Activated CD8-positive, alpha-beta memory T cell treated with anti-CD3 and anti-CD28 coated beads for 24 hours (primary cell): ENCODE data around the gene HHIPL1.
A peak's percentile ranks its signal among the peaks of the same experiment; 100 is the strongest.

Experiments
- DNase-seq: peaks from one replicate; pipeline ENCODE4 v3.0.0-alpha.2; 2020

Gene HHIPL1

GRCh38 chr14:99677231-99678140, 32.6 kb downstream of the HHIPL1 start:
- DNase-seq = no peak

DNA sequence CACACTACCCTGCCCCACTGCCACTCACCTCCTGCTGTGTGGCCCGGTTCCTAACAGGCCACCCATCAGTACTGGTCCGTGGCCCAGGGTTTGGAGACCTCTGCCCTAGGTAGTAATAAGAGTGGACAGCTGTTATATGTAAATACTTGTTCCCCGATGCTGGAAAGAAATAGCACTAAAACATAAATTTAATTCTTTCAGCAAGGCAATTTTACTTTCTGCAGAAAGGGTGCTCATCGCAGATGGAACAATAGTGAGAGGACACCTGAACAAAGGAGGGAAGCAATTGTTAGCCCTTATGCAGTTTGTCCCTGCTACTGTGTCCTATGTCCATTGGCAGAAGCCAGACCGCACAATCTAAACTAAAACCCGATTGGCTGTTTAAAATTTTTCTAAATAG, 33.3 kb downstream of the HHIPL1 start:
- DNase-seq = no peak

- DNase-seq = no peak
Observed at GRCh38 chr14:99679111-99679510, 34.2 kb downstream of the HHIPL1 start.

- DNase-seq = no peak
Observed at GRCh38 chr14:99679543-99679942, 34.6 kb downstream of the HHIPL1 start.

DNA sequence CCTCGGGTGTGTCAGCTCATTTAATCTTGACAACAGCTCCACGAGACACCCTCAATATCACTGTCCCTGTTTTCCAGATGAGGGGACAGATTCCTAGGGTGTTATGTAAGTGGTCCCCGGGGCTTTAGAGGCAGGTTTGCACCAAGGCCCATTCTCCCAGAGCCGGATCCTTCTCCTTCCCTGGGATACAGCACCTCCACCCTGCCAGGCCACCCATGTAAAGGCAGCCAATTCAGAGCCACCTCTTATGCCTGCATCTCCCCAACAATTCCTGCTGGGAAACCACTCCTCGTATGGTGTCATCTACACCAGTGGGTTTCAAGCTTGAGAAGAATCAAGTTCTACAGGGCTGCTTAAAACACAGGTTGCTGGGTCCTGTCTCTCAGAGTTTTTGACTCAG, 35.1 kb downstream of the HHIPL1 start:
- DNase-seq = no peak

GRCh38 chr14:99681101-99681831, 36.3 kb downstream of the HHIPL1 start:
- no peak for DNase-seq

GRCh38 chr14:99681832-99682148, 36.9 kb downstream of the HHIPL1 start:
- DNase-seq = no peak

- peak; percentile 95 for DNase-seq
Observed at GRCh38 chr14:99682809-99683618, 38.1 kb downstream of the HHIPL1 start.

DNA sequence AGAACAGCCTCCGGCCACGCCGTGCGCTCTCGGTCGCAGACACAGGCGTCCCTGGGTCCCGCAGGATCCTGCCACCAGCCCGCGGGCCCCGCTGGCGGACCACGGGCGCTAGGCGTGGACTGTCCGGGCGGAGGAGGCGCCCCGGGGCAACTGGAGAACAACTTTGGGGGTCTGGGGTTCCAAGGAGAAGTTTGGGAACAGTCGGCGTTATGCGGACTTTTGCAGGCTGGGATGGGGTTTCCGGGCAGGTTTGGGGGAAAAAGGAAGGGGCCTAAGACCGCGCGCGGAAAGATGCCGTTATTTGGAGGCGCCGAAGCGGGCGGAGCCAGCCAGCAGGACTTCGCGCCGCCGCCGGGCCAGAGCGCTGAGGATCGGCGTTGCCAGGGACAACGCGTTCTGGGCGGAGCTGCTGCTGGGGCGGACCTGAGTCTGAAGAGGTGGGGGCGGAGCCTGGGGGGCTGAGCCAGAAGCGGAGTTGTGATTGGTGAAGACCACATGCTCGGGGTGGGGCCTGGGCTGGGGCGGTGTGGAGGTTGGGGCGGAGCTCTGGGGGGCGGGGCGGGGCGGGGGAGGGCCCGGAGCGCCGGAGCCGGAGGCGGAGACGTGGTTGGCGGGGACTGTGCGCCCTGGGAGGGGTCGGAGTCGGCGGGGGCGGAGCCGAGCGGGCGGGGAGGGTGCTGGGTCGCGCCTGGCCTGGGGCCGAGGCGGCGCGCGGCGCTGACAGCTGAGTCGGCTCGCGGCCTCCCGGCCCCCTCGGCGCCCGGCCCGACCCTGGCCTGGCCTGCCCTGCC, 38.9 kb downstream of the HHIPL1 start, which contains the start of gene CYP46A1:
CYP46A1 (plus strand) TSS at position 680 of the 791 bp plus-strand sequence. CDS start 120 bp downstream, outside the sequence.
- peak; percentile 99 for DNase-seq

DNA sequence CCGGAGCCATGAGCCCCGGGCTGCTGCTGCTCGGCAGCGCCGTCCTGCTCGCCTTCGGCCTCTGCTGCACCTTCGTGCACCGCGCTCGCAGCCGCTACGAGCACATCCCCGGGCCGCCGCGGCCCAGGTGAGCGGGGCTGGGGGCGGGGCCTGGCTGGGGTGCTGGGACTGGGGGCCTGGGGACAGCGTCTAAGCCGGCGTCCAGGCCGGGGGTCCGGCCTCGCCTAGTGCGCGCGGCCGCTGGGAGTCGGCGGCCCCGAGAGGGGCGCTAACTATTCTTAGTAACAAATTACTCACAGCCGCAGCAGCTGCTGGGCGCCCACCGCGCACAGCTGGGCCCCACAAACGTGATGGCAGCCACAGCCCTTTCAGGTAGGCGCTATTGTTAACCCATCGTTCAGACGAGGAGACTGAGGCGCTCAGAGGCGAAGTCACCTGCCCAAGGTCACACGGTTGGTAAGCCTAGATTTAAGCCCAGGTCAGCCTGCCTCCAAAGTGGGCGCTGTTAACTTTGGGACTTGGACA, 39.5 kb downstream of the HHIPL1 start:
- DNase-seq = no peak

GRCh38 chr14:99685151-99685591, 40.2 kb downstream of the HHIPL1 start:
- DNase-seq = no peak

- no peak for DNase-seq
Observed at GRCh38 chr14:99685596-99685995, 40.7 kb downstream of the HHIPL1 start.

DNA sequence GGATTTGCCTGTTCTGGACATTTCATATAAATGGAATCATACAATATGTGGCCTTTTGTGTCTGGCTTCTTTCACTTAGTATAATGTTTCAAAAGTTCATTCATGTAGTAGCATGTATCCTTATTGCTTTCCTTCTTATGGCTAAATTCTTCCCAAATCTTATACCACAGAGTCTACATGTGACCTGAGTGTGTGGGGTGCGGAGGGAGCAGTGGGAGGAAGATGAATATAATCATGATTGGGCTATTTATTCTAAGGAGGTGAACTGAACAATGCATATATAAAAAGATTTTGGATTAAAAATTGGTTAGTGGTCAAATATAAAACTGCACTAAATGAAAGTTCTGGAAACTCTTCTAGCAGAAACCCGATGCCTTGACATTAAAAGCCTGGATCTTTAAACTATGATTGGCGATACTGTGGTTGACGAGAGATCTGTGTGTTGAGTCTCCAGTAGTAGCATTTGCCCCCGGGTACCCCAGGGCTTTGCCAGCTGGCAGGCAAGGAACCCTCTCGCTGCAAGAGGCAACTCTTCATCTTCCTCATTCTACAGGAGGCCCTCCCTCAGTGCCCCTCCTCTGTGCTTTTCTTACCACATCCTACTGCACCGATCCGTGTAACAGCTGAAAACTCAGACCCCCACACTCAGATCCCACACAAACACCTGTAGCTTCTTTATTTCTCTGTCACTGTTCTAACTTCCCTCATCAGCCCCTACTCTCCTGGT, 41.8 kb downstream of the HHIPL1 start:
- peak; percentile 47 for DNase-seq

GRCh38 chr14:99687284-99688209, 42.6 kb downstream of the HHIPL1 start:
- peak; percentile 64 for DNase-seq

DNA sequence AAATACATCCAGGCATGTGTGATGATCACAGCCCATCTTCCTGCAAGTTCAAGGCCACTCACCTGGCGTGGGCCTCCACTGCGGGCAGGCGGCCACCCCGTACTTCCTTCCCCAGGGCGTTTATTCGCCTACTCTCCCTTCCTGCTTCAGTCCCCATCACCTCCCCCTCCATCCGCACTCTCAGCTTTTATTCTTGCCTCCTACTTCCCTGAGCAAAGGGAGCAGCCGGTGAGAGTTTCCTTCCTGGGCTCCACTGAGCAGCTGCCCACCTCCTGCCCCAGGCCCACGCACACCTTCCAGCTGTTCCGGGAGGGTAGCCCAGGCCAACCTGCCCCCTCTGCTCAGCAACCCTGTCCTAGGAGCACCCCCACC, 43.3 kb downstream of the HHIPL1 start:
- DNase-seq = peak; percentile 51

DNA sequence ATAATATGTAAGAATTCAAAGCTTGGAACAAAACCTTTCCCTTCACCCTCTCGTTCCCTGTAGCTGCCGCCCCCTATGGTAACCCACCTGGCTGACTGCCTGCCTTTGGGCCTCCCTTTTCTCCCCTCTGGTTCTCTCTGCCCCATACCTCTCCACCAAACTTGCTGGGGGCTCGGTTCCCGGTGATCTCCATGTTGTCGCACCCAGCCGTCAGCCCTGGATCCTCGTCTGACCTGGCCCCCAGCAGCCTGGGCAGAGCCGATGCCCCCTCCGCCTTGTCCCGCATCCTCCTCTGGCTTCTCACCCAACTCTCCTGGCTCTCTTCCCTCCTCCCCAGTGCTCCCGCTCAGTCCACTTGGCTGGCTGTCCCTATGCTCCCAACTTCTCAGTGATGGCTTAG, 43.7 kb downstream of the HHIPL1 start:
- peak; percentile 45 for DNase-seq

DNA sequence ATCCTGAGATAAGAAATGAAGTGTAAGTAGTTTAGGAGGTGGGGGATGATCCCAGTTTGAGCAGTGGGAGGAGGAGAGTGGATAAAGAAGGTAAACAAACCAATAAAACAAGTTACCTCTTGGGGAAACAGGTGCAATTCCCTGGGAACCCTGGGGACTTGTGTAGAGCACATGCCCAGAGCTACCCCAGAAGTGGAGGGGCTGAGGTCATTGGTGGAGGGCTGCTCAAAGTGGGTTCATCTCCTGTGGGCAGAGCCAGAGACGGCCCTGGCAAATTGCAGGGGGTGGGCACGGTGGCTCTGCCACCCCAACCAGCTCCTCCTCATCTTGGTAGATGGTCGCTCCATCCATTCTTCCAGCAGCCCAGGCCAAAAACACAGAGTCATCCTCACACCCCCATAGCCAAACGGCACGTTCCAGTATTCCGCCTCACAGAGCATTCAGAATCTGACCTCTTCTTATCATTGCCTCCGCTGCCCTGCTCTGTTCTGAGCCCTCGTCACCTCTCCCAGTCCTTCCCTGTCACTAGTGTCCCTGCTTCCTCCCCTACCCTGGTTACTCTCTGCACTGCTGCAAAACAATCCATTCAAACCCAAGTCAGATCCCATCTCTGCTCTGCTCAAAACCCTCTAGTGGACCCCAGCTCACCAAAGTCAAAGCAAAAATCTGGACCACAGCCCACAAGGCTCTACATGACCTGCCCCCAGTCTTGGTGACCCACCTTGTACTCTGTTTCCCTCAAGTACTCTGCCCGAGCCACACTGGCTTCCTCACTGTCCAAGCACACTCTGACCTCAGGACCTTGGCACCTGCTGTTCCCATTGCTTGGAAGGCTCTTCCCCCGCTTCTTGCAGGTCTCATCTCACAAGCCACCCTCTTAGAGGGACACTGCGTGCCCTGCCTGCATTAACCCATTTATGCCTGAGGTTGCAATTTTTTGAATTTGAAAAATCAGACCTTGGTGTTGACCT, 44.6 kb downstream of the HHIPL1 start:
- DNase-seq = peak; percentile 40

DNA sequence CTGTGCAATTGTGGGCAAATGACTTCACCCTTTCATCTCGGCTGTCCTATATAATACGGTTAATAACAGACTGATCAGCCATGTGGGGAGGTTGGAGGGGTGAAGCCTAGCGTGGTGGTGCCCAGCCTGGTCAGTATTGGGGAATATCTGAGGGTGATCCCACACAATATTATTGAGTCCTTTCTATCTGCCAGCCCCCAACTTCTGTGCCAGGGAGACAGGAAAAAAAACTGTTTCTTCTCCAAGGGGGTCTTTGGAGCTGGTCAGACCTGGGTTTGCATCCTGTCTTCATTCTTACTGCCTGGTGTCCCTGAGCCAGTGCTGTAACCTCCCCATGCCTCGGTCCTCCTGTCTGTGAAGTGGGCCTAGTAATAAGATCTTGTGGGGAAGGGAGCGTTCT, 45.7 kb downstream of the HHIPL1 start:
- DNase-seq = peak; percentile 21
